Retinal pigment epithelial cell (primary cell): ENCODE data around the gene MPZL2.

Experiments
- DNase-seq: peaks from one replicate; pipeline ENCODE4 v3.0.0-alpha.2; 2010; ENCODE audit warnings: low read depth
- H3K4me3 ChIP-seq: 2 replicates; pipeline ENCODE4 v1.5.1; 2011; ENCODE audit warnings: mild to moderate bottlenecking, low read length, control low read depth, moderate library complexity
- TF ChIP-seq, protein P1 (sequence below): conservative IDR thresholded peaks from 2 replicates; pipeline ENCODE4 v1.5.1; 2011; ENCODE audit warnings: low read depth, low read length, control low read depth, inconsistent platforms

MPZL2 gene

GRCh38 chr11:118221419-118221818 is 42.7 kb downstream of the MPZL2 start:
- DNase-seq = no peak
- TF ChIP-seq, protein P1, sequence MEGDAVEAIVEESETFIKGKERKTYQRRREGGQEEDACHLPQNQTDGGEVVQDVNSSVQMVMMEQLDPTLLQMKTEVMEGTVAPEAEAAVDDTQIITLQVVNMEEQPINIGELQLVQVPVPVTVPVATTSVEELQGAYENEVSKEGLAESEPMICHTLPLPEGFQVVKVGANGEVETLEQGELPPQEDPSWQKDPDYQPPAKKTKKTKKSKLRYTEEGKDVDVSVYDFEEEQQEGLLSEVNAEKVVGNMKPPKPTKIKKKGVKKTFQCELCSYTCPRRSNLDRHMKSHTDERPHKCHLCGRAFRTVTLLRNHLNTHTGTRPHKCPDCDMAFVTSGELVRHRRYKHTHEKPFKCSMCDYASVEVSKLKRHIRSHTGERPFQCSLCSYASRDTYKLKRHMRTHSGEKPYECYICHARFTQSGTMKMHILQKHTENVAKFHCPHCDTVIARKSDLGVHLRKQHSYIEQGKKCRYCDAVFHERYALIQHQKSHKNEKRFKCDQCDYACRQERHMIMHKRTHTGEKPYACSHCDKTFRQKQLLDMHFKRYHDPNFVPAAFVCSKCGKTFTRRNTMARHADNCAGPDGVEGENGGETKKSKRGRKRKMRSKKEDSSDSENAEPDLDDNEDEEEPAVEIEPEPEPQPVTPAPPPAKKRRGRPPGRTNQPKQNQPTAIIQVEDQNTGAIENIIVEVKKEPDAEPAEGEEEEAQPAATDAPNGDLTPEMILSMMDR = no peak
- no peak overlapping the region for H3K4me3 ChIP-seq

DNA sequence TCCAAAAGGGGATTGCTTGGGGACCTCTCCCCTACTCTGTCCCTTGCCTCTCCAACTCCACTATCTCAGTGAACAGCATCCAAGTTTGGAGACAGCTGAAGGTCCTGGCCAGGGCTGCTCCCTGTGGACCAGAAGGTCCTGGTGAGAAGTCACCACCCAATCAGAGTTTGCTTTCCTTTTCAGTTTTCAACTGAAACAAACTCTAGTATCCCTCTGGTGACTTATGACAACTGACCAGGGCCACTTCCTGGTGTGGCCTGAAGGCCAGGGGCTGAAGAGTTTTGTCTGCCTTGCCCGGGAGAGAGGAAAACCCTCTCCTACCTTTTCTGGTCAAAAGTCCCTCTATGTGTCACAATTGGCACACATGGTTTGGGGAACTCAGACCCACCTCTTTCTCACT is 44.4 kb downstream of the MPZL2 start:
- TF ChIP-seq, protein P1 = no peak
- no peak overlapping the region for H3K4me3 ChIP-seq
- DNase-seq = no peak

DNA sequence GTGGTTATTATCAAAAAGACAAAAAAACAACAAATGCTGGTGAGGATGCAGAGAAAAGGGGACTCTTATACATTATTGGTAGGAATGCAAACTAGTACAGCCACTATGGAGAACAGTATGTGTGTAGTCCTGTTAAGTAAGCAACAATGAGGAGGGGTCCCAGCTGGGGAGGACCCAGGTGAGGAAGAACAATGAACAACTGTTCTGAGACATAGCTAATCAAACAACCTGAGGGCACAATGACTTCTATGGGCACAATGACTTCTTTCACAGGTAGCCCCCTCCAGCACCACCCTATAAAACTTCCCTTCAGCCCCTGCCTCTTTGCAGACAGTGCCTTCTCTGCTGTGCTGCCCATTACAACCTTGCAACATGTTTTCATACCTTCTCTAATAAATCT is 44.9 kb downstream of the MPZL2 start:
- no peak for DNase-seq
- TF ChIP-seq, protein P1 = no peak
- no peak overlapping the region for H3K4me3 ChIP-seq

- TF ChIP-seq, protein P1 = no peak
- DNase-seq = no peak
Measured at GRCh38 chr11:118217575-118217974, 46.5 kb downstream of the MPZL2 start.

GRCh38 chr11:118216621-118217481 is 47.2 kb downstream of the MPZL2 start:
- no peak for DNase-seq
- TF ChIP-seq, protein P1 = no peak
- no peak overlapping the region for H3K4me3 ChIP-seq

More at GRCh38 chr11:118217575-118217974, 46.5 kb downstream of the MPZL2 start:
- no peak overlapping the region for H3K4me3 ChIP-seq

DNA sequence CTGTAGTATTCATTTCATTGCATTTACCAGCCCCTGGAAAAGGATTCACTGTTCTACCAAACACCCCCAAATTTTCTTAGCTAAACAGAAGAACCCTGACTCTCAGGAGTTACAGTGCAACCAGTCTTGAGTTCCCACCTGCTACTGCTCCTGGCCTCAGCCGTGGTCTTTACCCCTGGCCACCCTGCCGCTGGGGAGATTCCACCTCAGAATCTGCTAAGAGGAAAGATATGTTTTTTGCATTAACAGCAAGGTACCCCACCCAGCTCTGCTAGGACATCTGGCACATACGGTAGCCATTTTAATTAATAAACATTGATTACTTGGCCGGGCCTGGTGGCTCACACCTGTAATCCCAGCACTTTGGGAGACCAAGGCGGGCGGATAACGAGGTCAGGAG is 48.3 kb downstream of the MPZL2 start:
- TF ChIP-seq, protein P1 = no peak
- no peak overlapping the region for H3K4me3 ChIP-seq
- DNase-seq = no peak

GRCh38 chr11:118215262-118215661 is 48.8 kb downstream of the MPZL2 start:
- H3K4me3 ChIP-seq = no peak overlapping the region

More at GRCh38 chr11:118215262-118215661, 48.8 kb downstream of the MPZL2 start:
- TF ChIP-seq, protein P1 = no peak
- DNase-seq = no peak
